ENCODE measurements around the gene LPA. TPM values are rescaled to one million over a fixed set of nuclear protein-coding genes. Genes with fewer than 3 reads are reported as not detected.
"Not testable (repeated sequence)": the region's sequence is repeated elsewhere in the genome, so short reads cannot be mapped to it uniquely, and the experiment has no call there.

LPA gene
- total RNA-seq, 1 donor from 2014 or later, result 1.4 TPM

GRCh38 chr6:160667639-160668481 lies 3.8 kb upstream of the LPA start:
- no peak for DNase-seq

GRCh38 chr6:160662842-160663241 lies 1.2 kb downstream of the LPA start:
- no peak for DNase-seq

GRCh38 chr6:160662429-160662828 lies 1.6 kb downstream of the LPA start:
- no peak for DNase-seq

GRCh38 chr6:160661216-160661615 lies 2.9 kb downstream of the LPA start:
- DNase-seq, result no peak

- DNase-seq, result no peak
These were observed 4.5 kb downstream of the LPA start for GRCh38 chr6:160659562-160659961.

- no peak for DNase-seq
These were observed 29.4 kb downstream of the LPA start for GRCh38 chr6:160634706-160635105.

- DNase-seq, result no peak
These were observed 67.9 kb downstream of the LPA start for GRCh38 chr6:160595838-160596832.

- not testable (repeated sequence) for DNase-seq
These were observed 68.8 kb downstream of the LPA start for GRCh38 chr6:160595297-160595696.

- DNase-seq, result no peak
These were observed 77.7 kb downstream of the LPA start for GRCh38 chr6:160586374-160586773.

GRCh38 chr6:160583794-160584193 lies 80.3 kb downstream of the LPA start:
- no peak for DNase-seq

GRCh38 chr6:160581406-160581805 lies 82.7 kb downstream of the LPA start:
- no peak for DNase-seq

GRCh38 chr6:160578515-160578914 lies 85.6 kb downstream of the LPA start:
- not testable (repeated sequence) for DNase-seq

GRCh38 chr6:160573943-160574342 lies 90.1 kb downstream of the LPA start:
- no peak for DNase-seq

- not testable (repeated sequence) for DNase-seq
These were observed 92.9 kb downstream of the LPA start for GRCh38 chr6:160571201-160571600.

- DNase-seq, result no peak
These were observed 119.3 kb downstream of the LPA start for GRCh38 chr6:160544802-160545201.

- no peak for DNase-seq
These were observed 128.8 kb downstream of the LPA start for GRCh38 chr6:160535270-160535669.

GRCh38 chr6:160534050-160534696 lies 129.9 kb downstream of the LPA start:
- no peak for DNase-seq

GRCh38 chr6:160532315-160532714 lies 131.8 kb downstream of the LPA start:
- DNase-seq, result no peak

- DNase-seq, result no peak
These were observed 132.2 kb downstream of the LPA start for GRCh38 chr6:160531826-160532225.

- DNase-seq, result not testable (repeated sequence)
These were observed 134.6 kb downstream of the LPA start for GRCh38 chr6:160529524-160529923.

GRCh38 chr6:160523223-160523622 lies 140.9 kb downstream of the LPA start:
- no peak for DNase-seq
